Measurements from ENCODE around the gene KL. TPM values are rescaled to one million over a fixed set of nuclear protein-coding genes. Genes with fewer than 3 reads are reported as not detected.

KL gene
- total and polyA plus RNA-seq, 10 of the 15 experiments (the other 5 are each of a cell fraction or from before 2014, with no cell fraction given) = 0.08 to 2.1 (median 1.4) TPM

DNA sequence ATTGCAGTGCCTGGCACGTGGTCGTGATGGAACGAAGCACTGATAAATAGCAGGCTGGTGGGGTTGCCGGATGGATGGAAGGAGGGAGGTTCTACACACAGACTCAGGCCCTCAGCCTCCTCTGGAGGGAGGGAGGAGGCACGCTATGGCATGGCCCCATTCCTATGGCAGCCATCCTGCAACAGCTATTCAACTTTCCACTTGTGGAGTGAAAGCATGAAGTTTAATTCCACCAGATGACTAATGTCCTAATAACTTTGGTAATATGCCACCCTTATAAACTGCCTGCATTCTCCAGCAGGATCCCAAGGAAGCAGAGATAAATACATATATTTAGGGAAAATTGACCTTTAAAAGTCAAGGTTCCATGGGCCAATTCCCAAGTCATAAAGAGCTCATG lies 92.4 kb downstream of the KL start (continued):
- TF ChIP-seq, protein P1, sequence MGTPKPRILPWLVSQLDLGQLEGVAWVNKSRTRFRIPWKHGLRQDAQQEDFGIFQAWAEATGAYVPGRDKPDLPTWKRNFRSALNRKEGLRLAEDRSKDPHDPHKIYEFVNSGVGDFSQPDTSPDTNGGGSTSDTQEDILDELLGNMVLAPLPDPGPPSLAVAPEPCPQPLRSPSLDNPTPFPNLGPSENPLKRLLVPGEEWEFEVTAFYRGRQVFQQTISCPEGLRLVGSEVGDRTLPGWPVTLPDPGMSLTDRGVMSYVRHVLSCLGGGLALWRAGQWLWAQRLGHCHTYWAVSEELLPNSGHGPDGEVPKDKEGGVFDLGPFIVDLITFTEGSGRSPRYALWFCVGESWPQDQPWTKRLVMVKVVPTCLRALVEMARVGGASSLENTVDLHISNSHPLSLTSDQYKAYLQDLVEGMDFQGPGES (IDR thresholded peaks at IDR 0.05) = no peak
- no peak for TF ChIP-seq POLR2AphosphoS5 (IDR thresholded peaks at IDR 0.05; ENCODE audit: low read length)
- TF ChIP-seq HDAC6 (IDR thresholded peaks at IDR 0.05; ENCODE audit: unreplicated experiment) = no peak

DNA sequence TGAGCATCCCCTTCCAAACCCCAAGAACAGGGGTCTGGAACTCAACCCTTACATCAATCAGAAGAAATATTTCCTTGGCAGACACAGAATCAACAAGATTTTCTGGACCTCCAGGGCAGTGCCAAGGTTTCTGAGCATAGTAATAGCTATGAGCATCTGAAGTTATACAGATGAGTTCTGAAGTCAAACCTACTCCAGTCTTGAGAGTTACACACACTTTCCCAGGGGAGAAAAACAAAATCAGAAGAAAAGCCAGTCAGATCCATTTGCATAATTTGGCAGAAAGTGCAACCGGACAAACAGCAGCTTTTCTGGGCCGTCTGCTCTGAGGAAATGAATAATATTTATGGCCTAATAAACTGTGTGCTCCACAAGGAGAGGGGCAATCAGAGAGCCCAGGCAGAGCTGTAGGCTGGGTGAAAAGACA lies 93.1 kb downstream of the KL start:
- H3K4me2 ChIP-seq (ENCODE audit: control insufficient read depth, insufficient read depth) = peak overlapping the region; percentile 90
- TF ChIP-seq, protein P2, sequence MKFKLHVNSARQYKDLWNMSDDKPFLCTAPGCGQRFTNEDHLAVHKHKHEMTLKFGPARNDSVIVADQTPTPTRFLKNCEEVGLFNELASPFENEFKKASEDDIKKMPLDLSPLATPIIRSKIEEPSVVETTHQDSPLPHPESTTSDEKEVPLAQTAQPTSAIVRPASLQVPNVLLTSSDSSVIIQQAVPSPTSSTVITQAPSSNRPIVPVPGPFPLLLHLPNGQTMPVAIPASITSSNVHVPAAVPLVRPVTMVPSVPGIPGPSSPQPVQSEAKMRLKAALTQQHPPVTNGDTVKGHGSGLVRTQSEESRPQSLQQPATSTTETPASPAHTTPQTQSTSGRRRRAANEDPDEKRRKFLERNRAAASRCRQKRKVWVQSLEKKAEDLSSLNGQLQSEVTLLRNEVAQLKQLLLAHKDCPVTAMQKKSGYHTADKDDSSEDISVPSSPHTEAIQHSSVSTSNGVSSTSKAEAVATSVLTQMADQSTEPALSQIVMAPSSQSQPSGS (IDR thresholded peaks at IDR 0.05; ENCODE audit: low read length) = peak; percentile 39; the same call in 1 of the 2 replicates
- peak; percentile 45 for TF ChIP-seq MEF2B (IDR thresholded peaks at IDR 0.05; ENCODE audit: partially characterized antibody, poor library complexity, severe bottlenecking)
- TF ChIP-seq TAF1 (IDR thresholded peaks at IDR 0.05; ENCODE audit: borderline replicate concordance, low read depth, low read length) = 0 out of 2 replicates have a peak, but pooled peaks have one; percentile 10
- no peak for TF ChIP-seq FOXM1 (IDR thresholded peaks at IDR 0.05; ENCODE audit: low read depth, low read length)
- TF ChIP-seq POU2F2 (IDR thresholded peaks at IDR 0.05; ENCODE audit: borderline replicate concordance, low read depth, low read length) = peak; percentile 92; the same call in 2 of the 3 replicates
- TF ChIP-seq, protein P3, sequence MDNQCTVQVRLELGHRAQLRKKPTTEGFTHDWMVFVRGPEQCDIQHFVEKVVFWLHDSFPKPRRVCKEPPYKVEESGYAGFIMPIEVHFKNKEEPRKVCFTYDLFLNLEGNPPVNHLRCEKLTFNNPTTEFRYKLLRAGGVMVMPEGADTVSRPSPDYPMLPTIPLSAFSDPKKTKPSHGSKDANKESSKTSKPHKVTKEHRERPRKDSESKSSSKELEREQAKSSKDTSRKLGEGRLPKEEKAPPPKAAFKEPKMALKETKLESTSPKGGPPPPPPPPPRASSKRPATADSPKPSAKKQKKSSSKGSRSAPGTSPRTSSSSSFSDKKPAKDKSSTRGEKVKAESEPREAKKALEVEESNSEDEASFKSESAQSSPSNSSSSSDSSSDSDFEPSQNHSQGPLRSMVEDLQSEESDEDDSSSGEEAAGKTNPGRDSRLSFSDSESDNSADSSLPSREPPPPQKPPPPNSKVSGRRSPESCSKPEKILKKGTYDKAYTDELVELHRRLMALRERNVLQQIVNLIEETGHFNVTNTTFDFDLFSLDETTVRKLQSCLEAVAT (IDR thresholded peaks at IDR 0.05) = no peak
- TF ChIP-seq GATAD2B (conservative IDR thresholded peaks at IDR 0.05; ENCODE audit: low read depth) = no peak
- TF ChIP-seq IKZF2 (IDR thresholded peaks at IDR 0.05) = no peak
- TF ChIP-seq CREB1 (IDR thresholded peaks at IDR 0.05; ENCODE audit: low read depth) = no peak
- H3K27ac ChIP-seq (ENCODE audit: control insufficient read depth, insufficient read depth) = peak overlapping the region; percentile 91
- WGBS (ENCODE audit: insufficient coverage, insufficient replicate concordance, low lambda C conversion rate, missing lambda C conversion rate) = 6% methylated on average over 2 of the region's 2 CpGs
- peak overlapping the region; percentile 88 for H2AFZ ChIP-seq (ENCODE audit: control insufficient read depth, low read depth, low read length)
- peak overlapping the region; percentile 77 for H3K9ac ChIP-seq (ENCODE audit: control insufficient read depth, insufficient read depth, low read length)
- FAIRE-seq = no peak
- in situ Hi-C loops (cut with MboI) (no loop called here), intact Hi-C loops (cut with micrococcal nuclease; ENCODE audit: unreplicated experiment) (loop anchor here (2.0 to 10.0 kb wide), 3 partner anchors 86 to 433 kb away; no protein-coding TSS in a partner anchor)
- H3K36me3 ChIP-seq (ENCODE audit: control insufficient read depth in 2 of 2, insufficient read depth in 2 of 2, low read length in 1 of 2) = peaks cover 8 to 29% of the 10 kb centered on the region in 2 experiments
- DNase-seq (ENCODE audit: low read depth, low spot score) = no peak
- H3K79me2 ChIP-seq (ENCODE audit: control insufficient read depth, insufficient read depth, low read length) = peaks cover 3% of the 10 kb centered on the region
- ATAC-seq = peak; percentile 14
- SMC1A ChIA-PET (ENCODE audit: uncharacterized antibody, unreplicated experiment) = interaction anchor here (1.1 to 7.6 kb wide), 16 partner anchors 13 to 614 kb away, joined by 3 to 95 read pairs (median 6); no protein-coding TSS in a partner anchor
- peak overlapping the region; percentile 25 for H3K4me3 ChIP-seq
- POLR2A ChIA-PET = interaction anchor here (1.0 to 7.2 kb wide), 6 partner anchors 37 to 90 kb away, joined by 3 to 62 read pairs (median 4); no protein-coding TSS in a partner anchor
- no TSS peak for BruUV-seq (replicated peaks)
- no peaks in the 10 kb centered on the region for H3K9me3 ChIP-seq (replicated peaks; ENCODE audit: control insufficient read depth, insufficient read depth, low read length)
- H3K27me3 ChIP-seq (replicated peaks in 1 of 2; ENCODE audit: control insufficient read depth in 2 of 2, insufficient read depth in 2 of 2, low read length in 1 of 2) = no peaks in the 10 kb centered on the region
- CTCF ChIA-PET = interaction anchor here (0.5 to 5.7 kb wide), 23 partner anchors 9 to 818 kb away, joined by 3 to 52 read pairs (median 10); no protein-coding TSS in a partner anchor
- H4K20me1 ChIP-seq (ENCODE audit: control insufficient read depth, insufficient read depth) = no peaks in the 10 kb centered on the region
- peaks cover 60% of the 10 kb centered on the region for H3K4me1 ChIP-seq (ENCODE audit: control insufficient read depth, insufficient read depth, low read length)
- RAD21 ChIA-PET (ENCODE audit: unreplicated experiment) = interaction anchor here (1.0 to 6.9 kb wide), 19 partner anchors 12 to 434 kb away, joined by 3 to 80 read pairs (median 6); no protein-coding TSS in a partner anchor

Data from GM12878 (cell line).